SK-MEL-5 (cell line): ENCODE measurements around the gene ZNRD2. TPM values are rescaled to one million over a fixed set of nuclear protein-coding genes. Genes with fewer than 3 reads are reported as not detected.

Experiments used
- DNase-seq: peaks from one replicate; pipeline ENCODE4 v3.0.0-alpha.2; 2016; ENCODE audit warnings: low read depth, low spot score
- in situ Hi-C: cut with HindIII; loops from 2 replicates; pipeline ENCODE4 v1.10.0; 2016; ENCODE audit warnings: low sequenced_read_pairs, high pct_unique_total_duplicates, low pct_unique_long_range_greater_than_20kb
- total RNA-seq: library from RNA; depleted of rRNA; stranded (reverse); fragments of >200 nt; shearing (Covaris generic); gene quantifications from 2 replicates; pipeline ENCODE4 v1.2.3, GENCODE V29; 2014

The ZNRD2 gene
- total RNA-seq, 1 experiment from 2014 or later: 26.5 TPM

DNA sequence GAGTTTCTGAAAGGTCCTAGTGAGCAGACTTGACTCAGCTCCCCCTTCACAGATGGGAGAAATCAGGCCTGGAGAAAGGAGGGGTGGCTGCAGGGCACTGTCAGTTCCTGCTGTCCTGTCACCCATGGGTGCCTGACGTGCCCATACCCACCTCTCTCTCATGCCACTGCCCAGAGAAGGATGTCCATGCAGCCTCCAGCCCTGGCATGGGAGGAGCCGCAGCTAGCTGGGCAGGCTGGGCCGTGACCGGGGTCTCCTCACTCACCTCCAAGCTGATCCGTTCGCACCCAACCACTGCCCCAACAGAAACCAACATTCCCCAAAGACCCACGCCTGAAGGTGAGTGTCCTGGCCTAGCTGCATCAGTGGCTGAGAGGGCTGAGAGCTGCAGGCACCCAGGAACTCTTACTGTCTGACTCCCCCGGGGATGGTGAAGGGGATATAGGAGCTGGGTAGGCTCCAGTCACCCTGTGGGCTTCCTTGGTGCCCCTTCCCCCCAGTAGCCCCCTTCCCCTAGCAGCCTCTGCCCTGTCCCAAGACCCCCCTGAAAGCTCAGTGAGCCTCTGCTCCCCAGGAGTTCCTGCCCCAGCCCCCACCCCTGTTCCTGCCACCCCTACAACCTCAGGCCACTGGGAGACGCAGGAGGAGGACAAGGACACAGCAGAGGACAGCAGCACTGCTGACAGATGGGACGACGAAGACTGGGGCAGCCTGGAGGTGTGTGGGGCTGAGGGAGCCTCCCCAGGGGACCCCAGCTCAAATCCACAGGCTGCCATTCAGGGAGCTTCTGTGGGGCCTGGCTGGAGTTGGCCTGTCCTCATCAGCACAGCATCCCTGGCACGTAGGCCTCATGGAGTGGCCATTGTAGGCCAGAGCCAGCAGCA lies 33.6 kb upstream of the ZNRD2 start:
- no peak for DNase-seq
- in situ Hi-C loops: no loop called here

DNA sequence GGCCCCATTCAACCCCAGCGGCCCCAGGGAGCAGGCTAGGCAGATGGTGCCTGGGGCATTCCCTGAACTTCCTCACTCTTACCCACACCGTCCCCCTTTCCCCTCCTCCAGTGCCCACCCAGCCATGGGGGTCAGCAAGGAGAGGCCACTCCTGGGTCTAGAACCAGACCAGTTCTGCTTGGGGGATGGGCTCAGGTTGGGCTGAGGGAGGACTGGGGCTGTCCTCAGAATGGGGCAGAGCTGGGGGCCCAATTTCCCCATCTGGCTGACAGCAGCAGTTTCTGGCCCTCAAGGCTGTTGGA lies 33.0 kb upstream of the ZNRD2 start:
- in situ Hi-C loops: no loop called here
- DNase-seq: no peak

DNA sequence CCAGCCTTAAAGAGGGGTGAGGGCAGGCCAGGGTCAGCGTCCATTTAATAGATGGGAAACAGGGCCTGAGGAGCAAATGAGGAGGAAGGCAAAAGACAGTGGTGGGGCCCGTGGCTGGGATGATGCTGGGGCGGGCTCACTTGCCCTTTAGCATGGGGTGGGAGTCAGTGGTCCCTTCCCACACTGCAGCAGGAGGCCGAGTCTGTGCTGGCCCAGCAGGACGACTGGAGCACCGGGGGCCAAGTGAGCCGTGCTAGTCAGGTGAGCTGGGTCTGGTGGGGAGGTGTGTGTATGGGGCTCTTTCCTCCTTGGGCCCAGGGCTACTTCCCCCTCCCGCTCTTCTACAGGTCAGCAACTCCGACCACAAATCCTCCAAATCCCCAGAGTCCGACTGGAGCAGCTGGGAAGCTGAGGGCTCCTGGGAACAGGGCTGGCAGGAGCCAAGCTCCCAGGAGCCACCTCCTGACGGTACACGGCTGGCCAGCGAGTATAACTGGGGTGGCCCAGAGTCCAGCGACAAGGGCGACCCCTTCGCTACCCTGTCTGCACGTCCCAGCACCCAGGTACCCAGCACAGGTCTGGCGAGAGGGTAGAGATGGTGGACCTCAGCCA lies 32.6 kb upstream of the ZNRD2 start:
- no peak for DNase-seq
- in situ Hi-C loops: no loop called here

- in situ Hi-C loops: no loop called here
- DNase-seq: no peak
Observed at GRCh38 chr11:65538232-65538914, 31.9 kb upstream of the ZNRD2 start.

DNA sequence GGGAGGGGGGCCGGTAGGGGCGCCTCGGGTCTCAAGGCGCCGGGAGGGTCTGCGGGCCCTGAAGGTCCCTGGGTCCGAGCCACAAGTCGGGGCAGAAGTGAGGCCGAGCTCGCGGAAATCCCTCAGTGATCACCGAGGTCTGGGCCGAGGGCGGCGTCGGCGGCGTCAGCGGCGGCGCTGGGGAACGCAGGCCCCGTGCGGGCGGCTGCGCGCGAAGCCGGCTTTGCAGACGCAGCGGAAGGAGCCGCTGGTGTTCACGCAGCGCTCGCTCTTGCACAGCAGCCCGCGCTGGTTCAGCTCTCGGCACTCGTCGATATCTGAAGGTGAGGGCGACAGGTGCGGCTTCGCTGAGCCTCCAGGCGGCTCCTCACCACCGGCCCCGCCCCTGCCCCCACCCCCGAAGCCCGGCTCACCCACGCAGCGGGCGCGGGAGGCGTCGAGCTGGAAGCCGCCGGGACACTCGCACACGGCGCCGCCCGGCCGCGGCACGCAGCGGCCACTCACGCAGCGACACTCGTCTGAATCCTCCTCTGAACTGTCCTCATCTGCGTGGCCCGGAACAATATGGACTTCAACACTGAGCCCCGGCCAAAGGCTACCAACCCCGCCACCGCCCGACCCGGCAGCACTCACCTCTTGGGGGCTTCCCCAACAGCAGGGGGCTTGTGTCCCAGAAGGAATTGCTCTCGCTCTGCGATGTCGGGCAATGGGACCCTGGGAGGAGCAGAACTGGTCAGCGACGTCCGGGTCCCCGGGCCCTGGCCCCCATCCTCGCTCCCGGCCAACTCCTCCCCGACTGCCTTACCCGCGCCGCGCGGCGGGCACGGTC lies 31.1 kb upstream of the ZNRD2 start:
- DNase-seq: no peak
- in situ Hi-C loops: no loop called here

DNA sequence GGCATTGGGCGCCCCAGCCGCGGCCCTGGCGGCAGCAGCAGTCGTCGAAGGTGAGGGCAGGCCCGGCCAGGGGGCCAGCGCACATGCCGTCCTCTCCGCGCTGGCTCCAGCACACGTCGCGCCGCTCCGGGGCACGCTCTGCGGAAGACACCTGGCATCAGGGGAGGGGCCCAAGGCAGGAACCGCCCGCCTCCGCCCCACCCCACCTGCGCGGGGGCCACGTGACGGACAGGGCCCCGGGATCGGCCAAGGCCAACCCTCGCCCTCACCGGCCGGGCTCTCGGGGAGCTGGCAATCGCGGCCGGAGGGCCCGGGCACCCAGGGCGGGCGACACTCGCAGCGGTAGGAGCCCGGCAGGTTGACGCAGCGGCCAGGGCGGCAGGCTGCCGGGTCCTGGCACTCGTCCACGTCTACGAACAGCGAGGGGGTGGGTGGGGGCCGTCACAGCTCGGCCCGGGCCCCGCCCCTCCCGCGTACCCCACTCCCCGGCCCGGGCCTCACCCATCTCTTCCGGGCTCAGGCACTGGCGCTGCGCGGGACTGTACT lies 30.5 kb upstream of the ZNRD2 start:
- in situ Hi-C loops: no loop called here
- no peak for DNase-seq

DNA sequence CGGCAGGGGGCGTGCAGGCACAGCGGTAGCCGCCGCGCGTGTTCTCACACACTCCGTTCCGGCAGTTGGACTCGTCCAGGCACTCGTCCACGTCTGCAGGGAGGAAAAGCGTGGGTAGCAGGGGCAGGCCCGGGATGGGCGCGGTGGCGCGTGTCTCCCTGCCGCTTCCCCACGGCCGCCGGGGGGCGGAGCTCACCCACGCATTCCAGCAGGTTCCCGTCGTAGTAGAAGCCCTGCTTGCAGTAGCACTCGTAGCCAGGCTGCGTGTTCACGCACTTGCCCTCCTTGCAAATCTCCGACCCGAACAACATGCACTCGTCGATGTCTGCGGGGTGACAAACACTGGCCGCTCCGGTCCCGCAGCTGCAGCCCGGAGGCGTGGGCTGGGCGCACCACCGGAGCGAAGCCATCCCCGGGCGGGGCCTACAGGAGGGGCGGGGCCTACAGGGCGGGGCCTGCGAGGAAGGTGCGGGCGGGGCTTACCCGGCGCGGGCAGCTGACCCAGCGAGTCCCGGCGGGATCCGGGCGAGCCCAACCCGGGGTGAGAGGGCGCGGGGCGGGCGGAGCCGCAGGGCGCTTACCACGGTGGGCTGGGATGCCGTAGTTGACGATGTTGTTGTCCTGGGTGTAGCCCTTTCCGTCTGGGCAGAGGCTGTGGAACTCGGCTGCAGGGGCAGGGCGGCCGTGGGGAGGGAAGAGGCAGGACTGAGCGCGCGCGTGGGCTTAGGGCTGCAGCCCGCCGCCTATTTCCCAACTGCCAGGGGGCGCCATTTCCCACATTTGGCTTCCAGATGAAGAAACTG lies 29.8 kb upstream of the ZNRD2 start:
- in situ Hi-C loops: no loop called here

GRCh38 chr11:65541093-65541982 lies 28.9 kb upstream of the ZNRD2 start:
- in situ Hi-C loops: no loop called here
- no peak for DNase-seq

More for the DNA sequence above, 29.8 kb upstream of the ZNRD2 start:
- DNase-seq: peak; percentile 83

- in situ Hi-C loops: no loop called here
- no peak for DNase-seq
Observed at GRCh38 chr11:65542738-65543390, 27.4 kb upstream of the ZNRD2 start.

- DNase-seq: no peak
- in situ Hi-C loops: no loop called here
Observed at GRCh38 chr11:65545853-65546216, 24.4 kb upstream of the ZNRD2 start.

- DNase-seq: peak; percentile 48
- in situ Hi-C loops: no loop called here
Observed at GRCh38 chr11:65546217-65546958, 23.9 kb upstream of the ZNRD2 start.

DNA sequence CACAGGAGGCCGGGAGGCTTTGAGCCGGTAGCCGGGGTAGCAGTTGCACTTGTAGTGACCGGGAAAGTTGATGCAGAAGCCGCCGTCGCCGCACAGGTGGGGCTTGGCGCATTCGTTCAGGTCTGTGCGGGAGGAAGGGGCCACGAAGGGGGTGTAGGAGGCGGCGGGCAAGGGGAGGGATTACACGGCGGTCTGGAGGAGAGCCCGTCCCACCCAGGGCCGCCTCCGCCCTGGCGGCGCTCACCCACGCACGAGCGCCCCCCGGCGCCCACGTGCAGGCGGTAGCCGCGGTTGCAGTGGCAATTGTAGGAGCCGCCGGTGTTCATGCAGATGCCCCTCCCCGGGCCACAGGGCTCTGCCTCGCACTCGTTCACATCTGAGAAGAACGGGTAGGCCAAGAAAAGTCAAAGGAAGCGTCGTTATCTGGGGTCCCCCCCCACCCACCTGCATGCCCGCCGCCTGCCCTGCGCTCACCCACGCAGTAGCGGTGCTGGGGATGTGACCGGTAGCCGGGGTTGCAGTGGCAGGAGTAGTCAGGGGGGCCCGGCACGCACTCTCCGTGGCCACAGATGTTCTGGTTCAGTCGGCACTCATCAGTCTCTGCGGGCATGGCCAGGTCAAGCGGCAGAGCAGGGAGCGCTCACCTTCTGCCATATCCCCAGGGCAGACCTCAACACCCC lies 22.7 kb upstream of the ZNRD2 start:
- in situ Hi-C loops: no loop called here
- DNase-seq: no peak

DNA sequence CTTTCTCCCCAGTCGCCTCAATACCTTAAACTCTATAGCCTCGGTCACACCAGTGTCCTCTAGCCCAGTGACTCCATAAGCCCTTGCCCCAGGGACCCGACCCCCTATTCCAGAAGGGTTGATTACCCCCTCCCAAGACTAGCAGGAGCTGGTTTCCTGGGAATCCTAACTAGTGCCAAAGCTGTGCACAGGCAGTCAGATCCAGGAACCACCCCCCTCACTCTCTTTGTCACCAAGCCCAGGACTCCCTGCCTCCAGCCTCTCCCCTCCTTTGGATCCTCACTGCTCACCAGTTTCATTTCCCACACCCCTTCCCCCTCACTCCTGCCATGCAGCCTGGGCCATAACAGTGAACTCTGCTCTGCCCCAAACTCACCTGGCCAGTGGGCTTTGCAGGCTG lies 21.9 kb upstream of the ZNRD2 start:
- in situ Hi-C loops: no loop called here
- DNase-seq: no peak

- no peak for DNase-seq
- in situ Hi-C loops: no loop called here
Observed at GRCh38 chr11:65549096-65549495, 21.2 kb upstream of the ZNRD2 start.
